GM23338 (cell line): ENCODE data around the gene MT1H. TPM values are rescaled to one million over a fixed set of nuclear protein-coding genes. Genes with fewer than 3 reads are reported as not detected.
A peak's percentile ranks its signal among the peaks of the same experiment; 100 is the strongest.

Source experiments
- ATAC-seq: fragments of 200-7000 bp; cut with Tn5 transposase; 3 replicates; pipeline ENCODE4 v1.9.1; 2020
- DNase-seq: peaks from one replicate; pipeline ENCODE4 v3.0.0-alpha.2; 2015; ENCODE audit warnings: low spot score
- H2AFZ ChIP-seq: fragments of 200-600 bp; sonication (generic); 2 replicates; pipeline ENCODE4 v1.8.0; 2016; ENCODE audit warnings: antibody characterized with exemption, mild to moderate bottlenecking, moderate library complexity
- H3F3A ChIP-seq: fragments of 200-600 bp; sonication (generic); replicated peaks from 2 replicates; pipeline ENCODE4 v1.8.0; 2017; ENCODE audit warnings: antibody characterized with exemption, mixed run types, low read depth
- H3K27ac ChIP-seq: fragments of 200-600 bp; sonication (generic); 2 replicates; pipeline ENCODE4 v1.6.1; 2016; ENCODE audit warnings: low read depth
- H3K27me3 ChIP-seq: fragments of 200-600 bp; sonication (generic); 2 replicates; pipeline ENCODE4 v1.8.0; 2016; ENCODE audit warnings: mild to moderate bottlenecking, mixed run types, moderate library complexity; ENCODE audit not compliant: insufficient read depth
- H3K36me3 ChIP-seq: fragments of 200-600 bp; sonication (generic); 2 replicates; pipeline ENCODE4 v1.8.0; 2016; ENCODE audit warnings: mild to moderate bottlenecking; ENCODE audit not compliant: insufficient read depth
- H3K4me1 ChIP-seq: fragments of 200-600 bp; sonication (generic); 2 replicates; pipeline ENCODE4 v1.8.0; 2016; ENCODE audit warnings: mild to moderate bottlenecking, moderate library complexity; ENCODE audit not compliant: insufficient read depth
- H3K4me2 ChIP-seq: fragments of 200-600 bp; sonication (generic); 2 replicates; pipeline ENCODE4 v1.7.1; 2017; ENCODE audit warnings: mixed run types
- H3K4me3 ChIP-seq: fragments of 200-600 bp; sonication (generic); 2 replicates; pipeline ENCODE4 v1.6.1; 2016; ENCODE audit warnings: mixed run types
- H3K79me2 ChIP-seq: fragments of 200-600 bp; sonication (generic); replicated peaks from 2 replicates; pipeline ENCODE4 v1.8.0; 2017; ENCODE audit warnings: mild to moderate bottlenecking; ENCODE audit not compliant: insufficient read depth
- H3K9me2 ChIP-seq: fragments of 200-600 bp; sonication (generic); 2 replicates; pipeline ENCODE4 v1.8.0; 2017; ENCODE audit not compliant: insufficient read depth
- H4K20me1 ChIP-seq: fragments of 200-600 bp; sonication (generic); replicated peaks from 2 replicates; pipeline ENCODE4 v1.8.0; 2017; ENCODE audit warnings: mild to moderate bottlenecking; ENCODE audit not compliant: insufficient read depth
- H3K27ac Mint-ChIP-seq: 2 replicates; pipeline ENCODE4 v1.8.0; 2020; ENCODE audit warnings: inconsistent platforms, mild to moderate bottlenecking, moderate library complexity, mixed read lengths
- H3K27me3 Mint-ChIP-seq: 3 replicates; pipeline ENCODE4 v1.8.0; 2022; ENCODE audit warnings: low read depth, mild to moderate bottlenecking, moderate library complexity, mixed read lengths, inconsistent platforms; ENCODE audit not compliant: insufficient read depth, poor library complexity
- H3K36me3 Mint-ChIP-seq: 3 replicates; pipeline ENCODE4 v1.8.0; 2021; ENCODE audit warnings: low read depth, mild to moderate bottlenecking, inconsistent platforms, moderate library complexity, mixed read lengths
- H3K4me1 Mint-ChIP-seq: 3 replicates; pipeline ENCODE4 v1.8.0; 2020; ENCODE audit warnings: mild to moderate bottlenecking, inconsistent platforms, mixed read lengths
- H3K4me3 Mint-ChIP-seq: 3 replicates; pipeline ENCODE4 v1.8.0; 2021; ENCODE audit warnings: moderate library complexity, mild to moderate bottlenecking, inconsistent platforms, mixed read lengths
- H3K9me3 Mint-ChIP-seq: 3 replicates; pipeline ENCODE4 v1.8.0; 2020; ENCODE audit warnings: moderate library complexity, mild to moderate bottlenecking, inconsistent platforms, mixed read lengths
- CREB1 ChIP-seq: fragments of 250-450 bp; sonication (Bioruptor Pico); IDR thresholded peaks from 2 replicates; pipeline ENCODE4 v1.5.0; 2020; ENCODE audit warnings: low read depth, mild to moderate bottlenecking, moderate library complexity
- EZH2 ChIP-seq: fragments of 200-600 bp; sonication (generic); IDR thresholded peaks from one replicate; pipeline ENCODE4 v1.8.0; 2017; ENCODE audit warnings: antibody characterized with exemption, mild to moderate bottlenecking, low read depth; ENCODE audit not compliant: unreplicated experiment
- EZH2phosphoT487 ChIP-seq: fragments of 200-600 bp; sonication (generic); IDR thresholded peaks from one replicate; pipeline ENCODE4 v1.8.1; 2018; ENCODE audit warnings: antibody characterized with exemption; ENCODE audit not compliant: unreplicated experiment
- NANOG ChIP-seq: IDR thresholded peaks from 2 replicates; pipeline ENCODE4 v1.6.1; 2016; ENCODE audit warnings: antibody characterized with exemption, borderline replicate concordance
- ZNF114 ChIP-seq: fragments of 250-450 bp; sonication (Bioruptor Pico); IDR thresholded peaks from 2 replicates; pipeline ENCODE4 v1.5.0; 2020; ENCODE audit warnings: mild to moderate bottlenecking, moderate library complexity
- ZNF331 ChIP-seq: fragments of 250-450 bp; sonication (Bioruptor Pico); IDR thresholded peaks from 2 replicates; pipeline ENCODE4 v1.5.0; 2020; ENCODE audit warnings: low read depth, mild to moderate bottlenecking, moderate library complexity
- polyA plus RNA-seq: library from polyadenylated mRNA; unstranded; fragments of >200 nt; fragmentation: Nextera tagmentation; extraction: Ambion mirVana; gene quantifications from 2 replicates; pipeline ENCODE4 v1.2.1, GENCODE V29; 2016
- total RNA-seq: library from RNA; depleted of rRNA; stranded (reverse); fragments of >200 nt; shearing (Covaris generic); gene quantifications from 2 replicates; pipeline ENCODE4 v1.2.3, GENCODE V29; 2014

MT1H gene
- total and polyA plus RNA-seq, 2 experiments from 2014 or later = 52.3 to 425 TPM

DNA sequence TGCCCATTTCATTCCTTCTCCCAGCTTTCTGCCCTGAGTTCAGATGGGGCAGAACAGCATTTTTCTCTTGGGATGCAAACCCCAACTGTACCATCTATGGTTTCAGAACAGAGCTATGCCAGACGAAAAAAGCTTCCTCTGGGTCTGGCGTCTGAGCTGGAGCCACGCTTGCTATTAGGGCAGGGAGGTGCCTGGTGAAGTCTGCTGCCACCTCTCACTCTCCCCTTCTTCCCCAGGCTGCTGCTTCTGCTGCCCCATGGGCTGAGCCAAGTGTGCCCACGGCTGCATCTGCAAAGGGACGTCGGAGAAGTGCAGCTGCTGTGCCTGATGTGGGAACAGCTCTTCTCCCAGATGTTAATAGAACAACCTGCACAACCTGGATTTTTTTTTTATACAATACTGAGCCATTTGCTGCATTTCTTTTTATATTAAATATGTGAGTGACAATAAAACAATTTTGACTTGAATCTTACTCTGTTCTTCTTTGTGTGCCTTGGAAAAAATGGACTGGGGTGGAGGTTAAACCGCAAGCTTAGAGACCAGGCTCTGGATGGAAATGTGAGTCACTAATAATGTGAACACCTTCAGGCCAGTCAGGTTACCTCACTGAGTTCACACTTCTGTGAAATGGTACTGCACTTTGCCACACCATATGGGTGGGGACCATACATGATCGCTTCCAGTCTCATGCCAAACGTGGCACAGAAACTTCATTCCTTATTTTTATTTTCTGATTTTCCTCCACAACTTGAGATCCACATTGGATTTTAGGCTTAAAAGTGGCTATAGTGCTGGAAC is 32.8 kb upstream of the MT1H start:
- Histone ChIP-seq H2AFZ (no peak overlapping the region), H4K20me1 (peaks cover 11% of the 10 kb centered on the region), H3K4me2 (no peak overlapping the region), H3K27ac (no peak overlapping the region), H3K27me3 (peaks cover 100% of the 10 kb centered on the region), H3K4me3 (no peak overlapping the region), H3K79me2 (no peaks in the 10 kb centered on the region), H3F3A (peaks cover 8% of the 10 kb centered on the region; the same call in 1 of the 2 replicates), H3K9me2 (no peaks in the 10 kb centered on the region), H3K36me3 (no peaks in the 10 kb centered on the region; the same call in 1 of the 2 replicates), H3K4me1 (peaks cover 21% of the 10 kb centered on the region; the same call in 1 of the 2 replicates)
- H3K4me3 Mint-ChIP-seq = peak overlapping the region; percentile 66; the same call in 1 of the 3 replicates
- no peaks in the 10 kb centered on the region; the same call in 2 of the 3 replicates for H3K9me3 Mint-ChIP-seq
- no peak for TF ChIP-seq CREB1
- peak; percentile 76 for TF ChIP-seq EZH2
- no peak for DNase-seq
- peaks cover 35% of the 10 kb centered on the region for H3K4me1 Mint-ChIP-seq
- H3K36me3 Mint-ChIP-seq = no peaks in the 10 kb centered on the region; the same call in 2 of the 3 replicates
- no peak overlapping the region for H3K27ac Mint-ChIP-seq
- no peak for ATAC-seq
- peaks cover 99% of the 10 kb centered on the region for H3K27me3 Mint-ChIP-seq

DNA sequence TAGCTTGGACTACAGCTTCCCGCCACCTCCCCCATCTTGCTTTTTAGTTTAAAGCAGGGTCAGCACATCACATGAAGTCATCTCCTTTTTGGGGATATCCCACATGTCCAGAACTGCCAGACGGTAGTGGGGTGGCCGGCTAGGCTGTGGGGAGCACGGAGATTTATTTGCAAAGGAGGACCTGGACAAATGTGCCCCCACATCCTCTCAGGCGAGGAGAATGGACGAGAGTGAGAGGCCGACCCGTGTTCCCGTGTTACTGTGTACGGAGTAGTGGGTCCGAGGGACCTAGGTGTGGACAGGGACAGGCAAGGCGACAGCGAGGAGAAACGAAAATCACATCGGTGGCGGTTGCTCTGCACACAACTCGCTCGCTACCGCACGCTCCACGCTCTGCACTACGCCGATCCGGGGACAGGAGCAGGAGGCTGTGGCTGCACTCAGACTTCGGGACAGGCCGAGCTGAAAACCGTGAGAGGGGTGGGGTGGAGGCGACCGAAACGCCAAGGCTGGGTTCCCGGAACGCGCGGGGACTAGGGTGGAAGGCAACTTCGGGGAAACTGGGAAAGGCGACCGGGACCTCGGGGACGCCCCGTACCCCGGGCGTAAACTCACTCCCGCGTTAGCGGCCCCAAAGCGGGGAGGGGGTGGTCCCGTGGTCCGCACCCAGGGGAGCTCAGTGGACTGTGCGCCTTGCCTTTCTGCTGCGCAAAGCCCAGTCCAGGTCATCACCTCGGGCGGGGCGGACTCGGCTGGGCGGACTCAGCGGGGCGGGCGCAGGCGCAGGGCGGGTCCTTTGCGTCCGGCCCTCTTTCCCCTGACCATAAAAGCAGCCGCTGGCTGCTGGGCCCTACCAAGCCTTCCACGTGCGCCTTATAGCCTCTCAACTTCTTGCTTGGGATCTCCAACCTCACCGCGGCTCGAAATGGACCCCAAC is 31.5 kb upstream of the MT1H start, which contains the start of gene MT1A:
Gene MT1A, plus strand, starts transcription at position 853 of the 937 bp plus-strand sequence. Its CDS starts 73 bp downstream, at position 926.
- H2AFZ ChIP-seq = 0 out of 2 replicates have a peak within 1 kb of the TSS, but pooled peaks have one; percentile 63
- peak; percentile 79 for DNase-seq

DNA sequence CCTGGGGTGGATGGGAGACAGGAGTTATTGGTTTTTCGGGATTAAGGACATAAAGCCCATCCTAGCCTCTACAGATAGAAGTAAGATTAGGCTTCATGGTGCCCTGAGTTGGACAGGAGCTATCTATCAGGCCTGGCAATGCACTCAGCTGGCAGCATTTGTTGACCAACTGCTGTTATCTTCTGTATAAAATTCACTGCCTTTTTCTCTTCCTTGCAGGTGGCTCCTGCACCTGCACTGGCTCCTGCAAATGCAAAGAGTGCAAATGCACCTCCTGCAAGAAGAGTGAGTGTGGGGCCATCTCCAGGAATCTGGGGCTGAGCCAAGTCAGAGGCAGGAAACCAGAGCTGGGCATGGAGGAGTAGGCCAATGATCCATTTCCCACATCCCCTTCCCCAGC is 30.6 kb upstream of the MT1H start:
- no peaks in the 10 kb centered on the region; the same call in 2 of the 3 replicates for H3K9me3 Mint-ChIP-seq
- Histone ChIP-seq H2AFZ (no peak overlapping the region), H4K20me1 (no peaks in the 10 kb centered on the region; the same call in 1 of the 2 replicates), H3K79me2 (no peaks in the 10 kb centered on the region), H3K4me2 (peak overlapping the region; percentile 77; the same call in 1 of the 2 replicates), H3K4me3 (peak overlapping the region; percentile 57), H3K36me3 (no peaks in the 10 kb centered on the region; the same call in 1 of the 2 replicates), H3K27me3 (peaks cover 100% of the 10 kb centered on the region), H3K9me2 (no peaks in the 10 kb centered on the region), H3K27ac (no peak overlapping the region), H3F3A (peaks cover 11% of the 10 kb centered on the region; the same call in 1 of the 2 replicates), H3K4me1 (peaks cover 18% of the 10 kb centered on the region; the same call in 1 of the 2 replicates)
- DNase-seq = no peak
- TF ChIP-seq NANOG = no peak
- no peak for TF ChIP-seq ZNF331
- TF ChIP-seq ZNF114 (CRISPR knock-in tag) = no peak
- peaks cover 99% of the 10 kb centered on the region for H3K27me3 Mint-ChIP-seq
- ATAC-seq = no peak
- no peak overlapping the region for H3K27ac Mint-ChIP-seq
- no peaks in the 10 kb centered on the region; the same call in 2 of the 3 replicates for H3K36me3 Mint-ChIP-seq
- no peak overlapping the region; the same call in 2 of the 3 replicates for H3K4me3 Mint-ChIP-seq
- H3K4me1 Mint-ChIP-seq = peaks cover 45% of the 10 kb centered on the region

More for the DNA sequence above, 31.5 kb upstream of the MT1H start, which contains the start of gene MT1A:
- peak; percentile 50 for ATAC-seq
- TF ChIP-seq EZH2 = peak; percentile 84
- no peak for TF ChIP-seq CREB1
- peak; percentile 81 for TF ChIP-seq EZH2phosphoT487
- no peak for TF ChIP-seq ZNF114 (CRISPR knock-in tag)
- H3K4me2 ChIP-seq = peak within 1 kb of the TSS; percentile 77
- peaks cover 11% of the 10 kb centered on the region; the same call in 1 of the 2 replicates for H3F3A ChIP-seq
- H3K4me1 ChIP-seq = peaks cover 13% of the 10 kb centered on the region; the same call in 1 of the 2 replicates
- H3K4me3 ChIP-seq = peak within 1 kb of the TSS; percentile 57
- peaks cover 100% of the 10 kb centered on the region for H3K27me3 ChIP-seq
- peaks cover 38% of the 10 kb centered on the region for H3K4me1 Mint-ChIP-seq
- no peaks in the 10 kb centered on the region for H3K9me2 ChIP-seq
- H3K4me3 Mint-ChIP-seq = peak within 1 kb of the TSS; percentile 66
- no peaks in the 10 kb centered on the region; the same call in 2 of the 3 replicates for H3K9me3 Mint-ChIP-seq
- H3K27ac ChIP-seq = no peak within 1 kb of the TSS
- H3K27ac Mint-ChIP-seq = no peak within 1 kb of the TSS
- H3K36me3 ChIP-seq = no peaks in the 10 kb centered on the region; the same call in 1 of the 2 replicates
- no peaks in the 10 kb centered on the region for H3K79me2 ChIP-seq
- H4K20me1 ChIP-seq = peaks cover 8% of the 10 kb centered on the region
- H3K27me3 Mint-ChIP-seq = peaks cover 99% of the 10 kb centered on the region
- no peaks in the 10 kb centered on the region; the same call in 2 of the 3 replicates for H3K36me3 Mint-ChIP-seq
